T follicular helper cell (primary cell): ENCODE data around the gene CACNA2D4.

ENCODE experiments used
- DNase-seq: peaks from one replicate; pipeline ENCODE4 v3.0.0-alpha.2; 2020; ENCODE audit warnings: low read depth

The CACNA2D4 gene

DNA sequence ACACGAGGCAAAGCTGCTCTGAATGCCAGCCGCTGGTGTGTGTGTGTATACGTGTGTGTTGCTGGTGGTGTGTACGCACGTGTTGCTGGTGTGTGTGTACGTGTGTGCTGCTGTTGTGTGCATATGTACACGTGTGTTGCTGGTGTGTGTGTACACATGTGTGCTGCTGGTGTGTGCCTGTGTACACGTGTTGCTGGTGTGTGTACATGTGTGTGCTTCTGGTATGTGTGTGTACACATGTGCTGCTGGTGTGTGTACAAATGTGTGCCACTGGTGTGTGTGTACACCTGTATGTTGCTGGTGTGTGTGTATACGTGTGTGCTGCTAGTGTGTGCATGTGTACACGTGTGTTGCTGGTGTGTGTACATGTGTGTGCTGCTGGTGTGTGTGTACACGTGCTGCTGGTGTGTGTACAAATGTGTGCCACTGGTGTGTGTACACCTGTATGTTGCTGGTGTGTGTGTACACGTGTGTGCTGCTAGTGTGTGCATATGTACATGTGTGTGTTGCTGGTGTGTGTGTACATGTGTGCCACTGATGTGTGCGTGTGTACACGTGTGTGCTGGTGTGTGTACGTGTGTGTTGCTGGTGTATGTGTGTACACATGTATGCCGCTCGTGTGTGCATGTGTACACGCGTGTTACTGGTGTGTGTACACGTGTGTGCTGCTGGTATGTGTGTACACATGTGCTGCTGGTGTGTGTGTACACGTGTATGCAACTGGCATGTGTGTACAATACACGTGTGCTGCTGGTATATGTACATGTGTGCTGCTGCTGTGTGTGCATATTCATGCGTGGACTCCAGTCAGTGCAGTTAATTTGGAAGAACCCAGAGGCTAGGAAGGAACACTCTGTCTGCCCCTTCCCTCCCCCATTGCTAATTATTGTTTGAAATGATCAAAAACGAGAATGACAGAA, 47.2 kb downstream of the CACNA2D4 start:
- DNase-seq = no peak

DNA sequence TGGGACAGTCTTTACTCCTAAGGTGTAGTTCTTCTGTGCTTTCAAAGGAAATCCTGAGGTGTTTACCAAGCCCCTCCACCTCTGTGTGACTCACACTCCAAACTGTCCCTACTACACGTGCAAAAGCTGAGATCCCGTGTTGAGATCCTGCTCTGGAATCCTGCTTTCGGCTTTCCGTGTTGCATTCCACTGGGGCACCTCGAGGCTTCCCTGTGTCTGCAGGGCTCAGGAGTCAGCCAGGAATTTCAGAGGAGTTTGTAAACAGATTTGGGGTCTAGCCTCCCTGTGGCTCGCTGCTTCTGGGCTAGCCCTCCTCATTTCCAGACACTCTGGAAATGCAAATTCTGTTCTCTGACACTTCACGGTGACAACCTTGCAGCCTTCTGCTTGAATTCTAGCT, 48.4 kb downstream of the CACNA2D4 start:
- DNase-seq = no peak

DNA sequence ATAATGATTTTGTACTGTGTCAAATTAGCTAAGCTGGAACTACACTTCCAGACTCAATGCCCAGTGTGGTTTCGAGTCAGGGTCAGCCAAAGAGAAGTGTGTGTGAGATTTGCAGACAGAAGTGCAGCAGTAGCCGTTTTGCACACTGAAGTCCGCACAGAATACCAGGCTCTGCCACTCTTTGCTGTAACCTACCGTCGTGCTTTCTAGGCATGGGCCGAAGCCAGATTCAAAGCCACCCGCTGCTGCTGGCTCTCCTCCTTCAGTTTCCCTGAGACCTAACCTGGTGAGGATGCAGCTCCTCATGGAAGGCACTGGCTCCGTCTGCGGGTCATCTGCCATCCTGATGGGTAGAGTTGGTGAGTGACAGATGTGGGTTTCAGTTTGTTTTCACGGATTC, 49.3 kb downstream of the CACNA2D4 start:
- no peak for DNase-seq

DNA sequence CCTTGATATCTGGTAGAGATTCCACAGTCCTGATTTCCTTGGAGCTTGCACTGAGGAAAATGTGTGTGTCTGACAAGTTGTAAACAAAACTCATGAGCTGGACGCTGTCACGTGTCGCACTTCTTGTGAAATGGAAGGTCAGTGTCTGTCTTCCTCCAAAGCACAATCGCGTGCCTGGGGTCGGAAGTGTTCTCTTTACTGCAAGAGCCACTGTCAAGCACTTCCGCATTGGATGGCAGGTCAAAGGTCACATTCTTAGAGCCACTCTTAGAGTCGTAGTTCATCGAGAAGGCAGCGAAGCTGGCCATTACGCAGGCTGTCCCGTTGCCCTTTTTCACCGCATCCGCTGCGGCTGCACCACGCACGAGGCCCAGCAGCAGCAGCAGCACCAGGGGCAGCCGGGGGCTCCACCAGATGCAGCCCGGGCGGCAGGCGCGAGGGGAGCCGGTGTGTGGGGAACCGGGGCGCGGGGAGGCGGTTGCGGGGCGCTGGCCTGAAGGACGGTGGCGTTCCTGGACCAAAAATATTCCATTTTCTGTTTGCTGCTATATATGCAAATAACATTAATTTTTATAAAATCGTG, 53.1 kb downstream of the CACNA2D4 start:
- no peak for DNase-seq

DNA sequence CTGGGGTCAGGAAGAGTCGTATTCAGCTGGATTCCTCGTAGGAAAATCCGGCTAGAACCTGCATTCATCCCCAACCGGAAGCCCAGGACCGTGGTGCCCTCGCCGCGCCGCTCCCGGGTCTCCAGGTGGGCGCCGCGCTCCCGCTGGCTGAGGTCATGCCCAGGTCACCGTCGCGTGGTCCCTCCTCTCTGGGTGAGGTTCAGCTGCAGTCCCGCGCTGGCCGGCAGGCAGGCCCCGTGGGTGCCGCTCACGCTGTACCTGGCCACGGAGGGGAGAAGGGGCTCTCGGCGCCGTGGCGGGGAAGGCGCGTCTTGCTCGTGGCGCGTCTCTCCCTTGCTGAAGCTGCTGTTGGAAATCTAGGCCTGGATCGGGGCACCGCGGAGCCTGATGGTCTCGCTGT, 53.6 kb downstream of the CACNA2D4 start:
- DNase-seq = no peak

DNA sequence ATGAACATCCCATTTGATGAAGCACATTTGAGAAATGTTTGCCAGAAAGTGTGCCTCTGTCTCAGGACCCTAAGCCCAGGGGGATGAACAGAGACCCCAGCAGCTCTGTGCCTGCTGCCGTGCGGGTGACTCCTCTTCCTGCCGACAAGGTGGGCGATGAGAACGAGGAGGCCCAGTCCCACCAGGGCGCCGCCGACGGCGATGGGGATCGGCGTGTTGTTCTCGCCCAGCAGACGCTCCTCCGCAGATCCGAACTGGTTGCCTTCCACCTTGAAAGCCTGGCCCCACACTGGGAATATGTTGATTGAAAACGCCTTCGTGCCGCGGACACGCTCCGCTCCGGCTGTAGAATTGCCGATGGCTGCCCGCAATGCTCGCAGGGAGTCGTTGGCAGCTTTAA, 54.0 kb downstream of the CACNA2D4 start:
- no peak for DNase-seq

DNA sequence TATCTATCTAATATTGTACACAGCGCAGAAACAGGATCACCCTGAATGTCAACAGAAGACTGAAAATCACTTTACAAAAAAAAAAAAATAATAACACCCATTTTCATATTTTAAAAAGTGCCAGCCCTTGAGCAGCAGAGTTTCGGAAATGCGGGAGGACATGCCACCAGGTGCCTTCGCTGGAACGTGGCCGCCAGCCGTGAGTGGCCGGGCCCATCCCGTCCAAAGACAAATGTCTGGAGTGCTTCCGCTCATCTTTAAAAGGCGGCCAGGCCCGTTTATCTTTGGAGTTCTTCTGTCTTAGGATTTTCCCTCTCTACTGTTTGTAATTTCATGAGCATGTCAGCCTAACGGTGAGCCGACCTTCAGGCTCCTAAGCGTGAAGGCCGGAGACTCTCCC, 54.6 kb downstream of the CACNA2D4 start:
- DNase-seq = no peak

DNA sequence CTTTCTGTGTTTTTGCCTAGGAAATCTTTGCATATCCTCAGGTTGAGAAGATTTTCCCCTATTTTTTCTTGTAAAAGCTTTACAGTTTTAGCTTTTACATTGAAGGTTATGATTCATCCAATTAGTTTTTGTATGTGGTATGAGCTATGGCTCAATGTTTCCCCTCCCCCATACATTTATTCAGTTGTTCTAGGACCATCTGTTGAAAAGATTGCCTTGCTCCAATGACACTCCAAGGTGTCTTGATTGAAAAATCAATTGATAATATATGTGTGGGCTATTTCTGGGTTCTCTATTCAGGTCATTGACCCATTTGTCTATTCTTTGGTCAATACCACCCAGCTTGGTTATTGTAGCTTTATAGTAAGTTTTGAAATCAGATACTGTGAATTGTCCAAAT, 55.5 kb downstream of the CACNA2D4 start:
- DNase-seq = no peak

DNA sequence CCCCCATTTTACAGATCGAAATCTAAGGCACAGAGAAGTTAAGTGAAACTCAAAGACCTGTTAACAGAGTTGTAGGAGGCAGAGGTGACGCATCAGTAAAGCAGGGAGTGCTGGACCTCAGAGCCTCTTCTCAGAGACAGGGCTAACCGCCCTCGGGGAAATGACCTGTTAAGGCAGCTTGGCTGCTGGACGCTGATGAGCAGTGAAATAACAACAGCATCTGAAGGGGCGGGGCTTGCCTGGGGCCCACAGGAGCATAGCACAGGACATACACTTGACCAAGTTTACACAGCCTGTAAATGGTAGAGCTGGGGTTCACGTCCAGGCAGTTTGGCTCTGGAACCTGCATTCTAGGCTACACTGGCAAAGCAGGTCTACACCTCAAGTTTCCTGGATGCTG, 58.8 kb downstream of the CACNA2D4 start:
- DNase-seq = no peak

DNA sequence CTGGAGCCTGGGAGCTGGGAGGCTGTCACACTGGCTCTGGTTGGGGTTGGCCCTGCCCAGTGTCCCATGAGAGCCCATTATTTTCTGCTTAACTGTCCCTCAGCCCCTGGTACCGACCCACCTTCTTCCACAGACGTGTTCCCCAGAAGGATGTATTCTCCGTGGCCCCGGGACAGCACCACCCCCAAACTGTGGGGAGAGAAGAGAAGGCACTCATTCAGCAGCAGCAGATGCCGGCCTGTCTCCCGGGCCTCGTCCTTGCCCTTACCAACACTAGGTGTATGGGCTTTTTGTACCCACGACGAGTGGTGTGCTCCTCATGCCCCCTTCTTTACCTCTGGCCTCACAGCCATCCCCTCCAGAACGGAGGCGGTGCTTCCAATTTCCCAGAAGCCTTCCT, 60.0 kb downstream of the CACNA2D4 start:
- no peak for DNase-seq

DNA sequence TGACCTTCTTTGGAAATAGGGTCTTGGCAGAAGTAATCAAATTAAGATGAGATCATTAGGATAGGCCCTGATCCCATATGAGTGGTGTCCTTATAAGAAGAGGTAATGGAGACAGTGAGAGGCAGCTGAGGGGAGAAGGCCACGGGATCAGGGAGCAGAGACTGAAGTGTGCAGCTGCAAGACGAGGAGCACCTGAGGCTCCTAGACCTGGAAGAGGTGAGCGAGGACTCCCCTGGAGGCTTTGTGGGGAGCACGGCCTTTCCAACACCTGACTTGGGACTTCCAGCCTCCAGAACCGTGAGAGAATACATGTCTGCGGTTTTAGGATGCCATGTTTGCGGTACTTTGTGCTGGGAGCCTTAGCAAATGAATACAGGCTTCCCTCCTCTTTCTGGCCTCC, 60.6 kb downstream of the CACNA2D4 start:
- DNase-seq = no peak

DNA sequence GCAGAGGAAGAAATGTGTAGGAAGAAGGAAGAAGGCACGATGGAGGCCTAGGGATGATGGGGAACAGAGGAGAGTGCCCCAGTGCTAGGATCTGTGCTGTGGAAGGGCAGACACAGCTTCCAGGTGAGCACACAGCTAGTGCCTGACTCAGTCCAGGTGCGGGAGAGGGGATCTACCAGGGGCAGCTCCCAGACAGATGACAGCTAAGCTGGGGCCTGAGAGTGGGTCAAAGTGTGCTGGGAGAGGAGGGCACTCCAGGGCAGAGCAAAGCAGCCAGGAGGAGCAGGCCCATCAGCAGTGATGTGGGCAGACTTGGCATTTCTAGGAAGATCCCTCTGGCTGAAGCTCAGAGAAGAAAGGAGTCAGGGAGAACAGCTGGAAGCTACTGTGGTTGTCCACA, 61.4 kb downstream of the CACNA2D4 start:
- no peak for DNase-seq

DNA sequence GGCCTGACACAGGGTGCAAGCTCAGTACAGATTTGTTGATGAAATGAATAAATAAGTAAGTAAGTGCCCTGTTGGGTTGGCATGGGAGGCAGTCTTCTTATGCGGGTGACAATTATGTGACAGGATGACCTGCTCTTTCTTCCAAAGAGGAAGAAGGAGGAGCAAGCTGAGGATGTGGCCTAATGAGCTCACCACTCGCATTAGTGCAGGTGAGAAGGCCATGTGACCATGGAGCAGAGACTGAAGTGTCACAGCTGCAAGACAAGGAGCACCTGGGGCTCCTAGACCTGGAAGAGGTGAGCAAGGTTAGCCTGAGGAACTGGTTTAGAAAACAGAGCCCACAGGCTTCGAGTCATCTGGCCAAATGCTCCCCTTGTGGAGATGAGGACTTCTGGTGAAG, 63.2 kb downstream of the CACNA2D4 start:
- no peak for DNase-seq

DNA sequence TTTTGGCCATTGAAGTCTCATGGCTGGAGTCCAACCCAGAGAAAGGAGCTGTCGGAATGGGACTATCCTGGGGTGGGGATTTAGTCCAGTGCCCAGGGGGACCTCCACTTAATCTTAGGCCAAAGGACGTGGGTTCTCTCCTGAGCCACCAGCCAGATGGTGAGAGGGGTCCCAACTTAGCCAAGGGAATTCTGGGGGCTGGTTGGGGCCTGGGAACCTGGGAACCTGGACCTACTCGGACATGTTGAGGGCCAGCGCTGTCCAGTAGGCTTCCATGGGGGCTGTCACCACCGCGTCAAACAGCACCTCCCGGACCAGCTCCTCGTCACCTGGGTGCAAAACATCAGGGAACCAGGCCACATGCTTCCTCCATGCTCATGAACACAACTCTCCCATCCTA, 64.7 kb downstream of the CACNA2D4 start:
- no peak for DNase-seq

DNA sequence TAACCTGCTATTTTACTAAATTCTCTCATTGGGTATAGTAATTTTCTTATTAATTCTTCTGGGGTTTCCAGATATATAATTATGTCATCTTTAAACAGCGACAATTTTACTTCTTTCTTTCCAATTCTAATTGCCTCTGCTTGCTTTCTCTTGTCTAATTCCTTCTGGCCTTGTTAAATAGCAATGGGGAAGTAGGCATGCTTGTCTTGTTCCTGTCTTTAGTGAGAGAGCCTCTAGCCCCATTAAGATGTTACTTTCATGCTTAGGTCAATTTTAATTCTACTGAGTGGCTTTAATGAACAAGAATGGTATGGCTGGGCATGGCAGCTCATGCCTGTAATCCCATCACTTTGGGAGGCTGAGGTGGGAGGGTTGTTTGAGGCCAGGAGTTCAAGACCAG, 66.4 kb downstream of the CACNA2D4 start:
- DNase-seq = no peak

DNA sequence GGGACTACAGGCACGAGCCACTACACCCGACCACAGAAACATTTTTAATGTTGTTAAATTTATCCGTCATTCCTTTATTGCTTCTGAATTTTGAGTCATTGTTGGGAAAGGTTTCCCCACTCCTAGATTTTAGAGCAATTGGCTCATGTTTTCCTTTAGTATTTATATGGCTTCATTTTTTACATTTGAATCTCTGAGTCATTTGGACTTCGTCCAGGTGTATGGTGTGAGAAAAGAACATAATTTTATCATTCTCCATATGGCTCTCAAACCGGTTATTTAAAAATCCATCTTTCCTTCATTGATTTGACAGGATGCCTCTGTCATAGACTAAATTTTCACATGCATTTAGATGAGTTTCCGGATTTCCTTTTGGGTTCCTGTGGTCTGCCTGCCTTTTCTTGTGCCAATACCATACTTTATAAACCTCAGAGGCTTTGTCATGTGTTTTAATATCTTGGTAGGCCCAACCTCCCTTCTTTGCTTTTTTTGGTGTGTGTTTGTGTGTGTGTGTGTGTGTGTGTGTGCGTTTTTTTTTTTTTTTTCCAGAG, 67.2 kb downstream of the CACNA2D4 start:
- DNase-seq = no peak

DNA sequence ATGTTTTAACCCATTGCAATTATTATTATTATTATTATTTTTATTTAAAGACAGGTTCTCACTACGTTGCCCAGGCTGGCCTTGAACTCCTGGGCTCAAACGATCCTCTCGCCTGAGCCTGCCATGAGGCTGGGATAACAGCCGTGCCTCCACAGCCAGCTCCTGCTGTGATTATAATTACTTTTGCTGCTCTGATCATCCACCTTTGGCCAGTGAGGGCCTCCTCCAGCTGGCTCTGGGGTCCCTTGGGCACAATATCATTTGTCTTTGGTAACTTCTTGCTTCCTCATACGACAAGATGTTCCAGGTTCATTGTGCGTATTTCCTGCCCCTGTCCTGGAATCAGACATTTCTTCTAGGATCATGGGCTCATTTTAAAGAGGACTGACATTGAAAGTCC, 69.7 kb downstream of the CACNA2D4 start:
- no peak for DNase-seq

DNA sequence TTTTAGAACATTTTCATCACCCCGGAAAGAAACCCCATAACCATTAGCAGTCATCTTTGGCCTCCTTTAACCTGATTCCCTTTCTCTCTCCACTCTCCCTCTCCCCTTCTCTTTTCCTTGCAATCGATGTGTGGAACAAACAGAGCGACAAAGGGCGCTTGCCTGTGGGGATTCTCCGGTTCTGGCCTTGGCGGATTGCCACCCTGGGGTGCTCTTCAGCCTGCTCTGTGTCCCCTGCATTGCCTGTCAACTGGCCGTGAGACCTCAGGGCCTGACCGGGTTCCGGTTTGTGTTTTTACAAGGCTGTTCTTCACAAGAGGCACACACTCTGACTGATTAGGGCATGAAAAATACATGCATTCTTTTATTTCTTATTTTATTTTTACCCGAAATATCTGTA, 70.3 kb downstream of the CACNA2D4 start:
- DNase-seq = no peak

DNA sequence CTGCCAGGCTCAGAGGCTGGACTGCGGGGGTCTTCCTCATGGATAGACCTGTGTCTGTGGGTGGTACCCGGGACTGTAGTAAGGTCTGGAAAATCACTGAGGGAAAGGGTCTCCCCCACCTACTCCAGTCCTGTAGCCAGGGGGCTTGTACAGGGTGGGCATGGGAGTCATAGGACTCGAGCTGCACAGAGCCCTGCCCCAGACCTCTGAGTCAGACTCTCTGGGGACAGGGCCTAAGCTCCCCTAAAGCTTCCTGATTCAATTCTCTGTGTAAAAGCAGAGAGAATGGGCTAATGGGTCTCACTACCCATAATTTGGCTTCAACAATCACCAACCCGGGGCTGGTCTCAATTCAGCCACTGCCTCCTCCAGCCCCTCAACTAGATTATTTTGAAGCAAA, 71.0 kb downstream of the CACNA2D4 start:
- DNase-seq = no peak

DNA sequence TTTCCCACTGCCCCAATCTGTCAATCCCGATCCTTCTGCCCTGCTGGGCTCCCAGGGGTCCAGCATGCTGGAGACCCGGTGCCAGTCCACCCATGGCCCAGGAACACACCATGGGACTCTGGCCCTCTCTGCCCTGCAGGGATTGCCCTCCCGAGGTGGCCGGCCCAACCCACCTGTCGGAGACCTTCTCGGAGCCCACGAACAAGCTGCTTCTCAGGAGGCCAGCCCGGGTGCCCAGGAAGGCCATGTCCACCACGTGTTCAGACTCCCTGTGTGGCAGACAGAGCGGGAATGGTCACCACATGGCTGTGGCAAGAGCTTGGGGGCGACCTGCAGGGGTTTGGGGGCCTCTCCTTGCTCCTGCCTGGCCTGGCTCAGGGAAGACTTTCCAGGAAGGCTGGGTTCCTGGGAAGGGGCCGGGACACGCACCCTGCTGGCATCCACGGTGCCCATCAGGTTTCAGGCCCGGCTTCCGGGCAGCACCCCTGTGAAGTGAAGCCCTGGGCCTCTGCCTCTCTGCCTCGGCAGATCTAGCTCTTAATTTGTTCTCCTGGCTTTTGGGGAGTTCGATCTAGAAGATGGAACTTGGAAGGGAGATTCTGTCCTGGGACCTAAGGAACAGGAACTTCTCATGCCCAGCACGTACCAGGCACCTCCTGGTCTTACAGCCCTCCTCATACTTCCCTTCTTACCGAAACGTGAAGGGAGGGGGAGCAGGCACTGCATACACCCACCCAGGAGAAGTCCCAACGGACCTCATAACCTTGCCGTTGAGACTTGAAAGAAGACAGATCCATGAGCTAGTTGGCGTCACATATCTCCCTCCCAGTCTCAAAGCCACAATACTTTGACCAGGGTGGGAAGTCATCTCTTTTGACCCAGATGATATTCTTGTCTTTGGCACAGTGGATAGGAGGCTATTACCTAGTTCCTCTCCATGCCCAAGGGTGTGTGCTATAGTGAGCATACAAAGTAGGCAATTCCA, 71.7 kb downstream of the CACNA2D4 start:
- no peak for DNase-seq

DNA sequence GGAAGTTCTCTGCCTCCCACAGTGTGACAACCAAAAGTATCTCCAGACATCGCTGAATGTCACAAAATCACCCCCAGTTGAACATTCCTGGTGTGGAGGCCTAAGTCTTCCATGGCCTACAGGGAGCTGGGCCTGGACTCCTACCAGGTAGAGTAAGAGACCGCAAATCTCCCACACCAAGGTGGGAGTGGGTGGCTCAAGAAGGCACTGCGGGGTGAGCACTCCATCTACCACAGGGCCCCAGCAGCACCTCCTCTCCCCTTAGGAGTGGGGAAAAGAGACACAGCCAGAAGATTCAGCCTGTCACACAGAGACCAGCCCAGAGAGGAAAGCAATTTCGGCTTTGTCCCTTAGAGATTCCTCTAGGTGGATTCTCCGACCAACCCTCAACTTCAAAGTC, 72.6 kb downstream of the CACNA2D4 start:
- no peak for DNase-seq

DNA sequence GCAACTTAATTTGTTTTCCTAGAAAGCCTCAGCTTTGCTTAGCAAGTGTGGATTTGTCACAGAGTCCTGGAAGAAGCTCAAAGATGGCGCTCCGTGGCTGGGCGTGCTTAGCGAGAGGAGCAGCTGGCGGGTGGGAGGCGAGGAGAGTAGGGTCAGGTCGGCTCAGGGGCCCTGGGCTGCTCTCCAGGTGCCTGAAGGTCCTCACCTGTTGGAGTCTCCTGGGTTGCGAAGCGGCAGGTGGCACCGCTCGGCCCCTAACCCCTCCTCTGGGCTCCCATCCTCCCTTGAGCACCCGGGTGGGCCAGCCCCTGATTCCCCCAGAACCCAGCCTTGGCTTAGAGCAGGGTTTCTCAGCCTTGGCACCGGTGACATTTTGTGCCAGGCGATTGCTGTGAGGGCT, 73.0 kb downstream of the CACNA2D4 start:
- DNase-seq = no peak
